Ovary (tissue), 9 donors: ENCODE data around the gene IL1RAP. TPM values are rescaled to one million over a fixed set of nuclear protein-coding genes. Genes with fewer than 3 reads are reported as not detected.
"Not testable (repeated sequence)": the region's sequence is repeated elsewhere in the genome, so short reads cannot be mapped to it uniquely, and the experiment has no call there.

Source experiments
- DNase-seq, 5 donors: peaks; one replicate each; pipeline ENCODE4 v3.0.0-alpha.2; 2019 to 2020
- H3K27ac ChIP-seq, 2 donors: fragments of 200-600 bp; one replicate each; pipeline versions ENCODE4 v1.5.1 to v1.8.0; 2019 to 2022
- H3K27me3 ChIP-seq: fragments of 200-600 bp; one replicate; pipeline ENCODE4 v1.8.0; 2022
- H3K36me3 ChIP-seq: fragments of 200-600 bp; sonication (generic); one replicate; pipeline ENCODE4 v1.5.1; 2019
- H3K4me1 ChIP-seq: one replicate; pipeline ENCODE4 v1.8.1; 2013; ENCODE audit warnings: mild to moderate bottlenecking, moderate library complexity; ENCODE audit not compliant: insufficient read depth
- H3K4me3 ChIP-seq: fragments of 200-600 bp; sonication (generic); one replicate; pipeline ENCODE4 v1.5.1; 2017
- H3K9me3 ChIP-seq, 2 donors: fragments of 200-600 bp in 1 of 2; sonication (generic) in 1 of 2; one replicate each; pipeline versions ENCODE4 v1.5.1 to v1.8.1; 2013 to 2019; ENCODE audit warnings: mild to moderate bottlenecking in 1 of 2, moderate library complexity in 1 of 2
- EP300 ChIP-seq: sonication (generic); formaldehyde crosslinking; IDR thresholded peaks from one replicate; pipeline ENCODE4 v1.6.1; 2017; ENCODE audit warnings: antibody characterized with exemption
- POLR2A ChIP-seq: fragments of 450-650 bp; IDR thresholded peaks from one replicate; pipeline ENCODE4 v1.6.1; 2017; ENCODE audit warnings: antibody characterized with exemption, mild to moderate bottlenecking, moderate library complexity
- WGBS, 3 donors: extraction: QIAGEN DNeasy Blood & Tissue Kit in 1 of 3; methylation state at CpG; one replicate each; pipeline versions ENCODE4 v1.1.5 to v1.1.7; 2013 to 2017; 5-methylcytosine and 5-hydroxymethylcytosine counted together
- intact Hi-C, 4 donors: fragments of 100-400 bp; cut with DNase I; formaldehyde crosslinking; loops; one replicate each; pipeline versions ENCODE4 v1.11.0 to v1.15.1; 2022 to 2023
- polyA plus RNA-seq, 2 donors: library from polyadenylated mRNA; stranded (reverse); fragments of 200-250 nt in 1 of 2; fragments of 350-450 nt in 1 of 2; fragmentation: Illumina TruSeq in 1 of 2; extraction: RNeasy Lipid Tissue Mini Kit (QIAGEN cat#74804) in 1 of 2; gene quantifications; one replicate each; pipeline ENCODE4 v1.2.3, GENCODE V29; 2013 to 2014
- total RNA-seq, 7 donors: library from RNA; depleted of rRNA in 2 of 7; stranded (reverse); fragments of >200 nt in 2 of 7; fragmentation: NEBNext Ultra II Directional in 3 of 7; extraction: Animal tissue kit (Norgen Biotek cat#: 25700) in 3 of 7; gene quantifications; one replicate each; pipeline versions ENCODE4 v1.1.0 to v1.2.4, GENCODE V29; 2016 to 2023
- TF ChIP-seq, protein P1 (sequence below), 3 donors: fragments of 450-650 bp in 2 of 3; fragments of 200-600 bp in 1 of 3; IDR thresholded peaks; one replicate each; pipeline versions ENCODE4 v1.5.1 to v1.8.0; 2016 to 2022; ENCODE audit warnings: antibody characterized with exemption in 3 of 3, mild to moderate bottlenecking in 1 of 3
- donor health status: DM: no; HTN: no; CAD: no; lungs with moderate emphysema.
- donor health status: DM: no; HTN: no; CAD: no.
- donor health status: Bipolar disorder and iron deficiency.
- donor health status: DM: yes; HTN: yes; CAD: no.
- donor health status: DM: no; HTN: no; CAD: no.
- donor health status: DM: yes; HTN: yes; CAD: no.

IL1RAP gene
- total and polyA plus RNA-seq, 9 donors = 3.2 to 20.3 (median 7.8) TPM

DNA sequence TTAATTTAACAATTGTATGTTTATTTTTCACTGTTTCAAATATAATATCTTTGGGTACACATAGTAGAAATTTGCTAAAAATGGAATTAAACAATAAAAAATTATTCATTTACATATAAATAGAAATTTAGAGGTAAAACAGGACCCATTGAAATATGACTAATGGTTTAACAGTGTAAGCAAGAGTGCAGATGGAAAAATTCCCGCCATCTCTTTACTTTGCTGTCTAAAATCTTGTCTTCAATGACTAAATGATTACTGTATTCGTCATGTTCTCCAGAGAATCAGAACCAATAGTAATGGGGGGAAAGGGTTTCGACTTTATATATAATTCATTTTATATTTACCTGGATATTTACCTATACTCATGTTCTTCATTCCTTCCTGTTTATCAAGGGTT, 163.1 kb downstream of the IL1RAP start:
- intact Hi-C loops = no loop called here
- whole genome bisulfite sequencing, 3 donors = 94 to 96% (median 95%) methylated on average over 3 of the region's 3 CpGs
- TF ChIP-seq, protein P1, sequence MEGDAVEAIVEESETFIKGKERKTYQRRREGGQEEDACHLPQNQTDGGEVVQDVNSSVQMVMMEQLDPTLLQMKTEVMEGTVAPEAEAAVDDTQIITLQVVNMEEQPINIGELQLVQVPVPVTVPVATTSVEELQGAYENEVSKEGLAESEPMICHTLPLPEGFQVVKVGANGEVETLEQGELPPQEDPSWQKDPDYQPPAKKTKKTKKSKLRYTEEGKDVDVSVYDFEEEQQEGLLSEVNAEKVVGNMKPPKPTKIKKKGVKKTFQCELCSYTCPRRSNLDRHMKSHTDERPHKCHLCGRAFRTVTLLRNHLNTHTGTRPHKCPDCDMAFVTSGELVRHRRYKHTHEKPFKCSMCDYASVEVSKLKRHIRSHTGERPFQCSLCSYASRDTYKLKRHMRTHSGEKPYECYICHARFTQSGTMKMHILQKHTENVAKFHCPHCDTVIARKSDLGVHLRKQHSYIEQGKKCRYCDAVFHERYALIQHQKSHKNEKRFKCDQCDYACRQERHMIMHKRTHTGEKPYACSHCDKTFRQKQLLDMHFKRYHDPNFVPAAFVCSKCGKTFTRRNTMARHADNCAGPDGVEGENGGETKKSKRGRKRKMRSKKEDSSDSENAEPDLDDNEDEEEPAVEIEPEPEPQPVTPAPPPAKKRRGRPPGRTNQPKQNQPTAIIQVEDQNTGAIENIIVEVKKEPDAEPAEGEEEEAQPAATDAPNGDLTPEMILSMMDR (IDR thresholded peaks at IDR 0.05) = no peak
- TF ChIP-seq POLR2A = no peak
- no peak for TF ChIP-seq EP300

DNA sequence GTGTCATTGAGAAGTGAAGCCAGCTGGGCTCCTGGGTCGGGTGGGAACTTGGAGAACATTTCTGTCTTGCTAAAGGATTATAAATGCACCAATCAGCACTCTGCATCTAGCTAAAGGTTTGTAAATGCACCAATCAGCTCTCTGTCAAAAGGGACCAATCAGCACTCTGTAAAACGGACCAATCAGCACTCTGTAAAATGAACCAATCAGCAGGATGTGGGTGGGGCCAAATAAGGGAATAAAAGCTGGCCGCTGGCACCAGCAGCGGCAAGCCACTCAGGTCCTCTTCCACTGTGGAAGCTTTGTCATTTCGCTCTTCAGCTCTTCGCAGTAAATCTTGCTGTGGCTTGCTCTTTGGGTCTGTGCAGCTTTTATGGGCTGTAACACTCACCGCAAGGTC, 164.0 kb downstream of the IL1RAP start:
- H3K27me3 ChIP-seq, DNase-seq, H3K36me3 ChIP-seq, H3K4me3 ChIP-seq, H3K4me1 ChIP-seq, intact Hi-C loops, H3K27ac ChIP-seq, H3K9me3 ChIP-seq: not testable (repeated sequence)
- 88 to 92% (median 89%) methylated on average over 7 of the region's 7 CpGs for WGBS, 3 donors

More for the DNA sequence above, 163.1 kb downstream of the IL1RAP start:
- no peak overlapping the region for H3K27ac ChIP-seq
- no peak for DNase-seq
- H3K36me3 ChIP-seq = no peaks in the 10 kb centered on the region
- no peaks in the 10 kb centered on the region for H3K9me3 ChIP-seq
- no peaks in the 10 kb centered on the region for H3K27me3 ChIP-seq
- H3K4me3 ChIP-seq = no peak overlapping the region
- no peaks in the 10 kb centered on the region for H3K4me1 ChIP-seq

DNA sequence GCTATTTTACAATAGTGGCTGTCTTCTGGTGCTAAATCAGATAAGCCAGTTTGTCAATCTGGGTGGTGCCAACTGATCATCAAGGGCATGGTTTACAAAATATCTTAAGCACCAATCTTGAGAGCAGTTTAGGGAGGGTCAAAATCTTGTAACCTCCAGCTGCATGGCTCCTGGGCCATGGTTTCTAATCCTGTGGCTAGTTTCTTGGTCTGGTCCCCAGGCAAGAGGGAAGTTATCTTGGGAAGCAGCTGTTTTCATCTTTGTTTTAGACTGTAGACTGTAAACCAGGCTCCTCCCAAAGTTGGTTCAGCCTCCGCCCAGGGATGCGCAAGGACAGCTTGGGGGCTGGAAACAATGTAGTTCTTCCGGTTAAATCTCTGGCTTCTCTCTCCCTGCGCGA, 166.8 kb downstream of the IL1RAP start:
- Histone ChIP-seq H3K9me3 (no peaks in the 10 kb centered on the region), H3K27ac (no peak overlapping the region), H3K36me3 (no peaks in the 10 kb centered on the region), H3K27me3 (no peaks in the 10 kb centered on the region), H3K4me1 (no peaks in the 10 kb centered on the region), H3K4me3 (no peak overlapping the region)
- WGBS, 3 donors = 88 to 94% (median 92%) methylated on average over 5 of the region's 5 CpGs
- intact Hi-C loops = no loop called here
- TF ChIP-seq, protein P1 (IDR thresholded peaks at IDR 0.05) = no peak
- DNase-seq = no peak

DNA sequence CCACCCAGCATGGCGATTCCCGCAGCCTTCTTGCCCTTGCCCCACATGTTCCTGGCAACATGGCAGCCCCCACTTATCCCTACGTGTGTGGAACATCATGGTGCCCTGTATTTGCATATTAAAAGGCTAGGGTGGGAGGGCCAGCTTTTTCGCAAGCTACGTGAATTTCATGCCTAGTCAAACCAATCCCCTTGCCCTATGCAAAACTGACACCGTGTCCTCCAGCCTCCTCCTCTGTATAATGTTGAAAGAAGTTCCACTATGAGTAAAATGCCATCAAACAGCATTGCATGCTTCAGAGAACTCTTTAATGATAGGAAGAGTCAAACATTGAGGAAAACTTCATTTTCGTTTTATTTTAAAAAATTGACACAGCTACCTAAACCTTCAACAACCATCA, 170.9 kb downstream of the IL1RAP start:
- H3K4me1 ChIP-seq = no peaks in the 10 kb centered on the region
- intact Hi-C loops = no loop called here
- H3K9me3 ChIP-seq = no peaks in the 10 kb centered on the region
- H3K4me3 ChIP-seq = no peak overlapping the region
- TF ChIP-seq EP300 = no peak
- DNase-seq = no peak
- H3K27me3 ChIP-seq = no peaks in the 10 kb centered on the region
- no peak overlapping the region for H3K27ac ChIP-seq
- 82 to 92% (median 90%) methylated on average over 7 of the region's 7 CpGs for WGBS, 3 donors
- no peaks in the 10 kb centered on the region for H3K36me3 ChIP-seq

DNA sequence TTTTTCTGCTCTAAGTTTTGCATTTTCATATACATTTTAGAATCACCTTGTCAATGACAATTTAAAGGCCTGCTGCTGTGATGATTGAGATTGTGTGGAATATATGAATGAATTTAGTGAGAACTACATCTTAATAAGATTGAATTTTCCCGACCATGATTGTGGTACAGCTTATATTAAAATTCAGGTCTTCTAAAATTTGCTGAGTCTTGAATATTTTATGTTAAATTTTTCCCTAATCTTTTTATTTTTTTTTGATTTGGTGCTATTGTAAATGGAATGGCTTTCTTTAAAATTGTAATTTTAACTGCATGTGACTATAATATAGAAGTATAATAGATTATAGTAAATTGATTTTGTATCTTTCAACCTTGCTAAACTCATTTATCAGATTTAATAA, 172.1 kb downstream of the IL1RAP start:
- Histone ChIP-seq H3K9me3 (no peaks in the 10 kb centered on the region), H3K4me1 (no peaks in the 10 kb centered on the region), H3K36me3 (no peaks in the 10 kb centered on the region), H3K27ac (no peak overlapping the region), H3K27me3 (no peaks in the 10 kb centered on the region), H3K4me3 (no peak overlapping the region)
- WGBS, 3 donors = 85 to 92% (median 91%) methylated on average over 1 of the region's 1 CpG
- intact Hi-C loops = no loop called here
- TF ChIP-seq EP300 (no peak), POLR2A (no peak)
- TF ChIP-seq, protein P1 (IDR thresholded peaks at IDR 0.05) = no peak
- DNase-seq = no peak

DNA sequence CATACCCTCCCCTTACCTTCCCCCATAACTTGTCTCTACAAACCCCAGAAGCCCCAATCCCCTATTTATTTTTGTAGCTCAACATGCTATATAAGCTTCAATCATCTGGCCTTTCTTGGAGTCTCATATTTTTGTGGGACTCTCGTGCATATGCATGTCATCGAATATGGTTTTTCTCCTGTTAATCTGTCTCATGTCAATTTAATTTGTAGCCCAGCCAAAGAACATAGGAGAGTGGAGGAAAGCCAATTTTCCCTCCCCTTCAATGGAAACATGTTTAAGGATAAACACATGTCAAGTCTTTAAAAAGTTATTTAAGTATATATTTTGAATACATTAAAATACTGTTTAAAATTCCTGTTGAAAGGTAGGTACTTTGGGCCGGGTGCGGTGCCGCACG, 176.4 kb downstream of the IL1RAP start:
- WGBS, 3 donors = 72 to 80% (median 76%) methylated on average over 6 of the region's 6 CpGs
- Histone ChIP-seq H3K4me1 (no peaks in the 10 kb centered on the region), H3K36me3 (no peaks in the 10 kb centered on the region), H3K27me3 (no peaks in the 10 kb centered on the region), H3K4me3 (no peak overlapping the region), H3K9me3 (no peaks in the 10 kb centered on the region), H3K27ac (no peak overlapping the region)
- TF ChIP-seq, protein P1 (IDR thresholded peaks at IDR 0.05) = no peak
- TF ChIP-seq POLR2A (no peak), EP300 (no peak)
- DNase-seq = no peak
- intact Hi-C loops = no loop called here
